Lower leg skin (tissue), 4 donors: Measurements from ENCODE around the gene TRAPPC12. TPM values are rescaled to one million over a fixed set of nuclear protein-coding genes. Genes with fewer than 3 reads are reported as not detected.

Source experiments
- DNase-seq, 2 donors: peaks; one replicate each; pipeline ENCODE4 v3.0.0-alpha.2; 2019; ENCODE audit warnings: low spot score in 2 of 2
- H3K4me3 ChIP-seq: fragments of 200-600 bp; sonication (generic); 2 replicates; pipeline ENCODE4 v1.5.1; 2017; ENCODE audit warnings: mild to moderate bottlenecking, low read depth; ENCODE audit not compliant: poor library complexity, severe bottlenecking
- POLR2A ChIP-seq, 2 donors: fragments of 450-650 bp; IDR thresholded peaks; one replicate each; pipeline ENCODE4 v1.6.1; 2016 to 2017; ENCODE audit warnings: antibody characterized with exemption in 2 of 2, mild to moderate bottlenecking in 1 of 2, moderate library complexity in 1 of 2
- WGBS, 2 donors: methylation state at CpG; one replicate each; pipeline ENCODE4 v1.1.5; 2018; 5-methylcytosine and 5-hydroxymethylcytosine counted together
- intact Hi-C: fragments of 100-400 bp; cut with DNase I; formaldehyde crosslinking; loops from one replicate; pipeline ENCODE4 v1.15.0; 2023; ENCODE audit warnings: low total_unique reads
- total RNA-seq, 4 donors: library from RNA; depleted of rRNA; stranded (reverse); fragments of >200 nt; gene quantifications; one replicate each; pipeline ENCODE4 v1.1.0, GENCODE V29; 2016
- TF ChIP-seq, protein P1 (sequence below), 3 donors: fragments of 450-650 bp; IDR thresholded peaks; one replicate each; pipeline ENCODE4 v1.5.1; 2016; ENCODE audit warnings: antibody characterized with exemption in 3 of 3, mild to moderate bottlenecking in 3 of 3, moderate library complexity in 2 of 3

TRAPPC12 gene
- total RNA-seq, 4 donors from 2014 or later: 79.4 to 139 (median 121) TPM

GRCh38 chr2:3467654-3468053 lies 88.2 kb downstream of the TRAPPC12 start:
- 94 to 96% methylated on average over 14 to 15 of the region's 15 CpGs for WGBS, 2 donors
- H3K4me3 ChIP-seq: no peak overlapping the region
- intact Hi-C loops: no loop called here
- no peak for DNase-seq
- no peak for TF ChIP-seq POLR2A (IDR thresholded peaks at IDR 0.05)
- TF ChIP-seq, protein P1, sequence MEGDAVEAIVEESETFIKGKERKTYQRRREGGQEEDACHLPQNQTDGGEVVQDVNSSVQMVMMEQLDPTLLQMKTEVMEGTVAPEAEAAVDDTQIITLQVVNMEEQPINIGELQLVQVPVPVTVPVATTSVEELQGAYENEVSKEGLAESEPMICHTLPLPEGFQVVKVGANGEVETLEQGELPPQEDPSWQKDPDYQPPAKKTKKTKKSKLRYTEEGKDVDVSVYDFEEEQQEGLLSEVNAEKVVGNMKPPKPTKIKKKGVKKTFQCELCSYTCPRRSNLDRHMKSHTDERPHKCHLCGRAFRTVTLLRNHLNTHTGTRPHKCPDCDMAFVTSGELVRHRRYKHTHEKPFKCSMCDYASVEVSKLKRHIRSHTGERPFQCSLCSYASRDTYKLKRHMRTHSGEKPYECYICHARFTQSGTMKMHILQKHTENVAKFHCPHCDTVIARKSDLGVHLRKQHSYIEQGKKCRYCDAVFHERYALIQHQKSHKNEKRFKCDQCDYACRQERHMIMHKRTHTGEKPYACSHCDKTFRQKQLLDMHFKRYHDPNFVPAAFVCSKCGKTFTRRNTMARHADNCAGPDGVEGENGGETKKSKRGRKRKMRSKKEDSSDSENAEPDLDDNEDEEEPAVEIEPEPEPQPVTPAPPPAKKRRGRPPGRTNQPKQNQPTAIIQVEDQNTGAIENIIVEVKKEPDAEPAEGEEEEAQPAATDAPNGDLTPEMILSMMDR (IDR thresholded peaks at IDR 0.05): no peak

DNA sequence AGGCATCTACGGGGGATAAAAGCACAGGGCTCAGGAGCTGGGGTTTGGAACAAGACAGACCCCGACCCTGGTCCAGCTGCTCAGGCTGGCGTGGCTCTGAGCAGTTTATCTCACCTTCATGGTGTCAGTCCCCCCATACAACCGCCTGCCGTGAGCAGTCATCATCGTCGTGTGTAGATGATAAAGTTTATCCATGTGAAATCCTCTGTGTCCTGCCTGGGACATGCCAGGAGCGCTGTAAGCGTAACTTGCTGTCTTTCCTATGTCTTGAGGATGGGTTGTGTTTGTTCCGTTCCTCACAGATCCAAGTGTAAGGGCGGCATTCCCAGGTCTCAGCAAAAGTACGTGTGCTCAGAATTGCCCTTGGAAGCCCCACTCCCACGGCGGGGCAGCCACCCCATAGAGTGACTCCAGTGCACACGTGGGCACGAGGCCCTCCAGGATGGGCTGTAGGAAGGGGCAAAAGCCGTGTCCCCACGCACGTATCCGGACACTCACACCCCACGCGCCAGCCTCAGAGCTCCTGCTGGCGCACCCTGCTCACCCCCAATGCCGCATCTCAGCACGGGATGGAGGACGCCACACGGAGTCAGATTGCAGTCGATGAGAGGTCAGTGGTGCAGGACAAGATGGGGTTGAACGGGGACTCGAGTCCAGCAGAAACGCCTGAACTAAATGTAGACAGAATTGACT lies 88.9 kb downstream of the TRAPPC12 start:
- DNase-seq: no peak
- no peak overlapping the region for H3K4me3 ChIP-seq
- TF ChIP-seq, protein P1 (IDR thresholded peaks at IDR 0.05): no peak
- TF ChIP-seq POLR2A (IDR thresholded peaks at IDR 0.05): no peak
- intact Hi-C loops: no loop called here
- 95 to 96% methylated on average over 31 of the region's 31 CpGs for WGBS, 2 donors

GRCh38 chr2:3469486-3469885 lies 90.0 kb downstream of the TRAPPC12 start:
- 92 to 97% methylated on average over 5 to 7 of the region's 7 CpGs for WGBS, 2 donors
- no peak for TF ChIP-seq POLR2A (IDR thresholded peaks at IDR 0.05)
- TF ChIP-seq, protein P1 (IDR thresholded peaks at IDR 0.05): no peak
- H3K4me3 ChIP-seq: no peak overlapping the region
- no peak for DNase-seq
- intact Hi-C loops: no loop called here

- TF ChIP-seq POLR2A (IDR thresholded peaks at IDR 0.05): no peak
- TF ChIP-seq, protein P1 (IDR thresholded peaks at IDR 0.05): no peak
- no peak overlapping the region for H3K4me3 ChIP-seq
- 64 to 67% methylated on average over 17 of the region's 17 CpGs for WGBS, 2 donors
- intact Hi-C loops: no loop called here
- peak in 1 of 2 donors; percentile 65 for DNase-seq
These were observed 90.7 kb downstream of the TRAPPC12 start for GRCh38 chr2:3470166-3470651.

GRCh38 chr2:3470856-3471737 lies 91.6 kb downstream of the TRAPPC12 start:
- 70 to 83% methylated on average over 17 of the region's 17 CpGs for WGBS, 2 donors
- no peak for TF ChIP-seq POLR2A (IDR thresholded peaks at IDR 0.05)
- TF ChIP-seq, protein P1 (IDR thresholded peaks at IDR 0.05): no peak
- no peak for DNase-seq
- H3K4me3 ChIP-seq: no peak overlapping the region
- intact Hi-C loops: no loop called here
